Measurements from ENCODE around the gene INKA2.

The INKA2 gene

DNA sequence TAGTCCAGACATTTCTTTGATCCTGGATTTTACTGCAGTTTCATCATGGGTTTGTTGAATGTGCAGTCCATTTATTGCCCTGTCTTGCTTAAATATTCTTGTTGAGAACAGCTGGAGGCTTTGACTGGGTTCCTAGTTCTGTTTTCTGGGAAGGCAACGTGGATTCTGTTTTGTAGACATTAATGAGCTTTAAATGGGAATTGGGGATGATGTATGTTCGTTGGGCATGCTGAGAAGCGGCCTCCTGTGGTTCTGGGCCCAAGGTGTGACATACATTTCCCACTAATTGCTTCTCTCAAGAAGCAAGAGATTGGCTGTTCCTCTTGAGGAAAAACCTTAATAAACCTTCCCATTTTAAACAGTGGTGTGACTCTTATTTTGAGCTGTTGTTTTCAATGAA, 22.9 kb downstream of the INKA2 start:
- Histone ChIP-seq H3K9ac (ENCODE audit: low read depth, low read length) (no peak overlapping the region), H3K9me3 (ENCODE audit: control insufficient read depth, insufficient read depth, low read length) (no peaks in the 10 kb centered on the region), H3K36me3 (ENCODE audit: control insufficient read depth, insufficient read depth, low read length) (no peaks in the 10 kb centered on the region), H3K4me3 (ENCODE audit: low read depth, low read length) (no peak overlapping the region), H3K27me3 (ENCODE audit: control insufficient read depth, insufficient read depth, low read length) (no peaks in the 10 kb centered on the region), H3K4me1 (ENCODE audit: control insufficient read depth, insufficient read depth, low read length) (peaks cover 12% of the 10 kb centered on the region)

DNA sequence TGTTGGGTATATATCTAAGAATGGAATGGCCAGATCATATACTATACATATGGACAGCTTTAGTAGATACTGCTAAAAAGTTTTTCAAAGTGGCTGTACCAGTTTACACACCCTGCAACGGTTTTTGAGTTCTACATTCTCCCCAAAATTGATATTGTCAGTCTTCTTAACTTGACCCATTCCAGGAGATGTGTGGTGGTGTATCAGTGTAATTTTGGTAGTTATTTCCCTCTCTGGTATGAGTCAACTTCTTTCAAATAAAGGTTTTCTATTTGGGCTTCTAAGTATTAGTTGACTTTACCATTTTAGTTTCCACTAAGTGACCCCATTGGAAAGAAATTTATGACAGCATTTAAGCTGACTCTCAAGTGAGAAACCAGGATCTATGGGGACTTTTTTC, 29.2 kb downstream of the INKA2 start:
- H3K4me3 ChIP-seq (ENCODE audit: low read depth, low read length): no peak overlapping the region
- no peaks in the 10 kb centered on the region for H3K9me3 ChIP-seq (ENCODE audit: control insufficient read depth, insufficient read depth, low read length)
- no peaks in the 10 kb centered on the region for H3K4me1 ChIP-seq (ENCODE audit: control insufficient read depth, insufficient read depth, low read length)
- H3K36me3 ChIP-seq (ENCODE audit: control insufficient read depth, insufficient read depth, low read length): no peaks in the 10 kb centered on the region
- H3K9ac ChIP-seq (ENCODE audit: low read depth, low read length): no peak overlapping the region
- H3K27me3 ChIP-seq (ENCODE audit: control insufficient read depth, insufficient read depth, low read length): no peaks in the 10 kb centered on the region

DNA sequence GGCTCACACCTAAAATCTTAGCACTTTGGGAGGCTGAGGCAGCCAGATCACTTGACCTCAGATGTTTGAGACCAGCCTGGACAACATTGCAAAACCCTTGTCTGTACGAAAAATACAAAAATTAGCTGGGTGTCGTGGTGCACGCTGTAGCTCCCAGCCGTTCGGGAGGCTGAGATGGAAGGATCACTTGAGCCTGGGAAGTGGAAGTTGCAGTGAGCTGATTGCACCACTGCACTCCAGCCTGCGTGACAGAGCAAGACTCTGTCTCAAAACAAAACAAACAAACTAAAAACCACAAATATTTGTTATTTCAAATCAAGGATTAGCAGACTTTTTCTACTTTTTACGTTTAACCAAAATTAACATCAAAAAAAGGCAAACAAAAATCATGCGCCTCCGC, 31.3 kb downstream of the INKA2 start:
- Histone ChIP-seq H3K4me1 (ENCODE audit: control insufficient read depth, insufficient read depth, low read length) (no peaks in the 10 kb centered on the region), H3K4me3 (ENCODE audit: low read depth, low read length) (no peak overlapping the region), H3K36me3 (ENCODE audit: control insufficient read depth, insufficient read depth, low read length) (no peaks in the 10 kb centered on the region), H3K27me3 (ENCODE audit: control insufficient read depth, insufficient read depth, low read length) (no peaks in the 10 kb centered on the region), H3K9me3 (ENCODE audit: control insufficient read depth, insufficient read depth, low read length) (no peaks in the 10 kb centered on the region), H3K9ac (ENCODE audit: low read depth, low read length) (no peak overlapping the region)

DNA sequence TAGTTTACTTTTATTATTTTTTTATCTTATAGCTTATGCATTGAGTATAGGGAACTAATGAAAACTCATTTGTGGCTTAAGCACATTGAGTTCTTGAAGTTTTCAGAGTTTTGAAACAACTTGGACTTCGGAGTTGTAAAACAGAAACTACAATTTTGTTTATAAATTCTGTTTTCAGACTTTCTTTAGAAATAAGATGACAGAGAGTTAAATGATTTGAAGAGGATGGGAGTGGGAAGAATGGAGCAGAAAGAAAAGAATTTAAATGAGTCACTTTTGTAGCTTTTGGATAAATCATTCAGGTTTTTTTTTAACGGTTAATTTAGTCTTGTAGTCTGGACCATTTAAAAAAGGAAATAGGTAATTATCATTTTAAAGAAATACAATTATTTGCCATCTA, 32.3 kb downstream of the INKA2 start:
- no peaks in the 10 kb centered on the region for H3K36me3 ChIP-seq (ENCODE audit: control insufficient read depth, insufficient read depth, low read length)
- no peak overlapping the region for H3K4me3 ChIP-seq (ENCODE audit: low read depth, low read length)
- H3K4me1 ChIP-seq (ENCODE audit: control insufficient read depth, insufficient read depth, low read length): no peaks in the 10 kb centered on the region
- H3K27me3 ChIP-seq (ENCODE audit: control insufficient read depth, insufficient read depth, low read length): no peaks in the 10 kb centered on the region
- no peak overlapping the region for H3K9ac ChIP-seq (ENCODE audit: low read depth, low read length)
- H3K9me3 ChIP-seq (ENCODE audit: control insufficient read depth, insufficient read depth, low read length): no peaks in the 10 kb centered on the region

DNA sequence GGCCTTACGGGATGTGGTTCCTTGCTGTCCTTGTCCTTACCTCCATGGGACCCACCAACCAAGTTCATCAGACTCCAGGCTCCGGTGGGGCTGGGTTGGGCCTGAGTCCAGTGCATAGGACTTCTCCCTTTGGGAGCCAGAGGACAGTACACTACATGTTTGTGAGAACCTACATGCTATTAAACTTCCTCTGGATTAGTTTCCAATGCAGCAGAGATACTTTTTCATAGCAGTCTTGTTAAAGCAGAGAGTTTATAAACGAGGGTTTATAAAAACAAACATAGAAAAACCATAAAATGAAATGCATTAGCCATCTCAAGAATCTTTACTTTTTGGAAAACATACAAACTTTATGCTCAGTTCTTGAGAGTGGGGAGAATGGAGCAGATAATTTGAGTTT, 33.4 kb downstream of the INKA2 start:
- Histone ChIP-seq H3K36me3 (ENCODE audit: control insufficient read depth, insufficient read depth, low read length) (no peaks in the 10 kb centered on the region), H3K9me3 (ENCODE audit: control insufficient read depth, insufficient read depth, low read length) (no peaks in the 10 kb centered on the region), H3K27me3 (ENCODE audit: control insufficient read depth, insufficient read depth, low read length) (no peaks in the 10 kb centered on the region), H3K9ac (ENCODE audit: low read depth, low read length) (no peak overlapping the region), H3K4me3 (ENCODE audit: low read depth, low read length) (no peak overlapping the region), H3K4me1 (ENCODE audit: control insufficient read depth, insufficient read depth, low read length) (no peaks in the 10 kb centered on the region)

DNA sequence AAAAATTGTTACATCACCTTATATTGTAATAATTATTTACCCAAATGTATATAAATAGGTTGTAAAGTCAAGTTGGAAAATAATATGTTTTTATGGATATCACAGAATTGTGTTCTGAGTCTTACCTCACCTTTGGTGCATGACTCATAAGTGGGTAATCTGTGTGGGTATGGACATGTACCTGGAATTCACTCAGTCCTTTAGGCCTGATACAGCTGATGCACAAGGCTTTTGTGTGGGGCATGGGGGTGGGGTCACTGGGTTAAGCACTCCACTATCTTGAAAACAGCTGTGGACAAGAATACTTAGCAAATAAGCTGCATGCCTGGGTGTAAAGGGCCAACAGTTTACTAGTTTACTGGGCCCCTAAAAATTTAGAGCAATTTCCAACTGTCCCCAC, 34.4 kb downstream of the INKA2 start:
- Histone ChIP-seq H3K9ac (ENCODE audit: low read depth, low read length) (no peak overlapping the region), H3K9me3 (ENCODE audit: control insufficient read depth, insufficient read depth, low read length) (no peaks in the 10 kb centered on the region), H3K4me3 (ENCODE audit: low read depth, low read length) (no peak overlapping the region), H3K27me3 (ENCODE audit: control insufficient read depth, insufficient read depth, low read length) (no peaks in the 10 kb centered on the region), H3K36me3 (ENCODE audit: control insufficient read depth, insufficient read depth, low read length) (no peaks in the 10 kb centered on the region), H3K4me1 (ENCODE audit: control insufficient read depth, insufficient read depth, low read length) (no peaks in the 10 kb centered on the region)

DNA sequence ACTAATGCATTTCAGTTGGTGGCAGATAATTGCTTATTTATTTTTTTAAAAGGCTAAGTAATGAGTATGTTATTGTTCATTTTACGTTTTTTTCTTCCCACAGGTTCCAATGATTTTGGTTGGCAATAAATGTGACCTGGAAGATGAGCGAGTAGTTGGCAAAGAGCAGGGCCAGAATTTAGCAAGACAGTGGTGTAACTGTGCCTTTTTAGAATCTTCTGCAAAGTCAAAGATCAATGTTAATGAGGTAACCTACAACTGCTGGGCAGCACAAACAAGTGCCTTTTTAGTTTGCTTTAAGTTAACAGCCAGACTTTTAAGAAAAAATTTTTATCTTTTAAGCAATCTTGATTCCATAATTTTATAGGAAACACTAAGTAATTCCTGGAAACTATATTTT, 35.0 kb downstream of the INKA2 start:
- H3K27me3 ChIP-seq (ENCODE audit: control insufficient read depth, insufficient read depth, low read length): no peaks in the 10 kb centered on the region
- no peak overlapping the region for H3K4me3 ChIP-seq (ENCODE audit: low read depth, low read length)
- no peaks in the 10 kb centered on the region for H3K4me1 ChIP-seq (ENCODE audit: control insufficient read depth, insufficient read depth, low read length)
- no peaks in the 10 kb centered on the region for H3K36me3 ChIP-seq (ENCODE audit: control insufficient read depth, insufficient read depth, low read length)
- H3K9ac ChIP-seq (ENCODE audit: low read depth, low read length): no peak overlapping the region
- H3K9me3 ChIP-seq (ENCODE audit: control insufficient read depth, insufficient read depth, low read length): no peaks in the 10 kb centered on the region

DNA sequence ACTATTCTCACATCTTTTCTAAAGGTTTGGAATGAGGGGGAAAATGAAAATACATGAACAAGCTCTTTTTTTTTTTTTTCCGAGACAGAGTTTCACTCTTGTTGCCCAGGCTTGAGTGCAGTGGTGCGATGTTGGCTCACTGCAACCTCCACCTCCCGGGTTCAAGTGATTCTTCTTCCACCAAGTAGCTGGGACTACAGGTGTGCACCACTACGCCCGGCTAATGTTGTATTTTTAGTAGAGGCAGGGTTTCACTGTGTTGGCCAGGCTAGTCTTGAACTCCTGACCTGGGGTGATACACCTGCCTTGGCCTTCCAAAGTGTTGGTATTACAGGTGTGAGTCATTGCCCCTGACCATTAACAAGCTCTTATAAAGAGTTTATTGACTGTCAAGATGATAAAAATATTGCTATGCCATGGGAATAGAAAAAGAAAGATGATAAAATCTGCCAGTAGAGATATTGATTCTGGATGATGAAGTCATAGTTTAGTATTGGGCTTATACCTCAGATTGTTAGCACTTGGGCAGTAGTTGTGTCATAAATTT, 36.6 kb downstream of the INKA2 start:
- no peaks in the 10 kb centered on the region for H3K9me3 ChIP-seq (ENCODE audit: control insufficient read depth, insufficient read depth, low read length)
- no peak overlapping the region for H3K9ac ChIP-seq (ENCODE audit: low read depth, low read length)
- H3K4me3 ChIP-seq (ENCODE audit: low read depth, low read length): no peak overlapping the region
- H3K27me3 ChIP-seq (ENCODE audit: control insufficient read depth, insufficient read depth, low read length): no peaks in the 10 kb centered on the region
- H3K4me1 ChIP-seq (ENCODE audit: control insufficient read depth, insufficient read depth, low read length): no peaks in the 10 kb centered on the region
- no peaks in the 10 kb centered on the region for H3K36me3 ChIP-seq (ENCODE audit: control insufficient read depth, insufficient read depth, low read length)

DNA sequence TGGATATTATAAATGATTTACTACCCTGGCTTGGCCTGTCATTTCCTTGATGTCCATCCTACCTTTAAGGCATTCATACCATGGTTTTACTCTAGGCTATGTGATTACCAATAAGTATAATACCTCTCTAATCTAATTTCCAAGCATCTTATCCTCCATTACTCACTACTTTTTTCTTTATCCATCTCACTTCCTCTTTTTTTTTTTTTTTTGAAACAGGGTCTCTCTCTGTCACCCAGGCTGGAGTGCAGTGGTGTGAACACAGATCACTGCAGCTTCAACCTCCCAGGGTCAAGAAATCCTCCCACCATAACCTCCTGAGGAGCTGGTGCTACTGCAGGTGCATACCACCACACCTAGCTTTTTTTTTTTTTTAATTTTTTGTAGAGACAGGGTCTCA, 39.9 kb downstream of the INKA2 start:
- Histone ChIP-seq H3K9ac (ENCODE audit: low read depth, low read length) (no peak overlapping the region), H3K4me1 (ENCODE audit: control insufficient read depth, insufficient read depth, low read length) (no peaks in the 10 kb centered on the region), H3K9me3 (ENCODE audit: control insufficient read depth, insufficient read depth, low read length) (no peaks in the 10 kb centered on the region), H3K4me3 (ENCODE audit: low read depth, low read length) (no peak overlapping the region), H3K27me3 (ENCODE audit: control insufficient read depth, insufficient read depth, low read length) (no peaks in the 10 kb centered on the region), H3K36me3 (ENCODE audit: control insufficient read depth, insufficient read depth, low read length) (no peaks in the 10 kb centered on the region)

DNA sequence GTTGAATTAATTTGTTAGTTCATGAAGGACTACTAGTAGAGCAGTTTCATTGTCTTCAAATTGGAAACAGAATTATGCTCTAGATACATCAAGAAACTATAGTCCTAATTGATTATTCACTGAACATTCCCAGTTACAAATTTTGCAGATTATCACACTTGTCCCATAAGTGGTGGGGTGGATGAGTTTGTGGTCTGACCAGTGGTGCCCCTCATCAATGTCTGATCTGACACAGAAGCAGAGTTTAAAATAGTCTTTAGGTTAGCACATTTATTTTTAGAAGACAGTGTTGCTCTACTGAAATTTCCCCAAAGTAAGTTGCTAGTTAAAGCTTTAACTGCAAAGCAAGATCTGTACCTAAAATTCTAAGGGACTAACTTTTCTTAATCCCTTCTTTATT, 42.9 kb downstream of the INKA2 start:
- no peaks in the 10 kb centered on the region for H3K27me3 ChIP-seq (ENCODE audit: control insufficient read depth, insufficient read depth, low read length)
- no peak overlapping the region for H3K9ac ChIP-seq (ENCODE audit: low read depth, low read length)
- H3K36me3 ChIP-seq (ENCODE audit: control insufficient read depth, insufficient read depth, low read length): no peaks in the 10 kb centered on the region
- no peaks in the 10 kb centered on the region for H3K9me3 ChIP-seq (ENCODE audit: control insufficient read depth, insufficient read depth, low read length)
- no peak overlapping the region for H3K4me3 ChIP-seq (ENCODE audit: low read depth, low read length)
- no peaks in the 10 kb centered on the region for H3K4me1 ChIP-seq (ENCODE audit: control insufficient read depth, insufficient read depth, low read length)

DNA sequence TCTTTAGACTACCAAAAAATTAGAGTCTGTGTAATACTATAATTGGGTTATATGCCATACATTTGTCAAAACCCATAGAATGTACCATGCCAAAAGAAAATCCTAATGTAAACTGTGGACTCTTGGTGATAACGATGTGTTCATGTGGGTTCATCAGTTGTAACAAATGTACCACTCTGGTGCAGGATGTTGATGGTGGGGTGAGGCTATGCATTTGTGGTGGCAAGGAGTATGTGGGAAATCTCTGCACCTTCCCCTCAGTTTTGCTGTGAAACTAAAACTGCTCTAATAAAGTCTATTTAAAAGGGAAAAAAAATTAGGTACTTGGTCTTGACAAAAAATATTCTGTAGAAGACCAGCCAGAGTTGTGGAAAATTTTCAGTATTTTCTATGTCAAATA, 43.4 kb downstream of the INKA2 start:
- no peaks in the 10 kb centered on the region for H3K9me3 ChIP-seq (ENCODE audit: control insufficient read depth, insufficient read depth, low read length)
- no peaks in the 10 kb centered on the region for H3K27me3 ChIP-seq (ENCODE audit: control insufficient read depth, insufficient read depth, low read length)
- H3K9ac ChIP-seq (ENCODE audit: low read depth, low read length): no peak overlapping the region
- no peaks in the 10 kb centered on the region for H3K4me1 ChIP-seq (ENCODE audit: control insufficient read depth, insufficient read depth, low read length)
- H3K36me3 ChIP-seq (ENCODE audit: control insufficient read depth, insufficient read depth, low read length): no peaks in the 10 kb centered on the region
- no peak overlapping the region for H3K4me3 ChIP-seq (ENCODE audit: low read depth, low read length)

DNA sequence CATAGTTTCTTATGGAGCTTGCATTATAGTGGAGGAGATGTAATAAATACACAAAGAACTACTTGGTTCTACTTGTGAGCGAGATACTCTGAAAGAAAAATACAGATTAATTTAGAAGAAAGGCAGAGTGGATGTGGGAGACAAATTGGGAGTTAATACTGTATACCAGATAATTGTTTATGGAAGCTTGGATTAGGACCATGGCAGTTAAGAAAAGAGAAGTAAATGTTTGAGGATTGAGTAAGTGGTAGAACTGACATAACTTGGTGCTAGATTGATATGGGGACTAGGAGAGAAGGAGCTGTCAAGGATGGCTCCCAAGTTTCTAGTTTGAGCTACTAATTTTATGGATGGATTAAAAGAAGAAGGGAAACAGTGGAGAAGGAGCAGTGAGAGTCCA, 47.3 kb downstream of the INKA2 start:
- Histone ChIP-seq H3K4me3 (ENCODE audit: low read depth, low read length) (no peak overlapping the region), H3K36me3 (ENCODE audit: control insufficient read depth, insufficient read depth, low read length) (no peaks in the 10 kb centered on the region), H3K9ac (ENCODE audit: low read depth, low read length) (no peak overlapping the region), H3K4me1 (ENCODE audit: control insufficient read depth, insufficient read depth, low read length) (no peaks in the 10 kb centered on the region), H3K9me3 (ENCODE audit: control insufficient read depth, insufficient read depth, low read length) (no peaks in the 10 kb centered on the region), H3K27me3 (ENCODE audit: control insufficient read depth, insufficient read depth, low read length) (no peaks in the 10 kb centered on the region)

DNA sequence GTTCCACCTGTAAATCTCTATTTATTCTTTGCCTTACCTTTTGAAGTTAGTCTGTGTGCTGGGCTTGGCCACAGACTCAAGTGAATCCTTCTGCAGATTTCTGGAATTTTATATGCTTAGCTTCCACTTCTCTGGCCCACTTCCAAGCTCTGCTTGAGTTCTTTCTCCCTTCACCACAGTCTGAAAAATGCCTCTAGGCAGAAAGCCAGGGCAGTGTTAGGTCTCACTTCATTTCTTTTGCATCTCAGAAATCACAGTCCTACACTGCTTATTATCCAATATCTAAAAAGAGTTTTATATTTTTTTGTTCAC, 48.9 kb downstream of the INKA2 start:
- Histone ChIP-seq H3K4me3 (ENCODE audit: low read depth, low read length) (no peak overlapping the region), H3K36me3 (ENCODE audit: control insufficient read depth, insufficient read depth, low read length) (no peaks in the 10 kb centered on the region), H3K27me3 (ENCODE audit: control insufficient read depth, insufficient read depth, low read length) (no peaks in the 10 kb centered on the region), H3K9me3 (ENCODE audit: control insufficient read depth, insufficient read depth, low read length) (no peaks in the 10 kb centered on the region), H3K4me1 (ENCODE audit: control insufficient read depth, insufficient read depth, low read length) (no peaks in the 10 kb centered on the region), H3K9ac (ENCODE audit: low read depth, low read length) (no peak overlapping the region)

Data from iPS-15b (cell line).